Measurements from ENCODE around the gene SYNE1.

Gene SYNE1

DNA sequence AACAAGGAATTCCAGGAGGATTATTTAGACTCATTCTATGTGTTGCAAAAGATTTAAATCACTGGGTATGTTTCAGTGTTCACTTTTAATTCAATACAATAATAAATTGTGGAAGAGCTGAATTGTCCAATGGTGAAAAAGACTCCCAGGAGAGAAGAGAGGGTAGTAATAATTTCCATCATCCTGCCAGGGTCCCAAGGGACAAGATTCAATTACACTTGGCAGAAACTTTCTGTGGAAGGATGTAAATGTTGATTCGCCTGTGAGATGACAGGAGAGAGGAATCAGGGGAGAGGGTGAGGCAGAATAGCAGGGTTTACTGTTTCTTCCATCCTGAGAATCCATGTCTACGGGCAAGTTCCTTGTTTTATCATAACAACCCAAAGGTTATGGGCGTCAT, 487.0 kb downstream of the SYNE1 start:
- H3K9me3 ChIP-seq (ENCODE audit: insufficient read depth, low read length) = no peaks in the 10 kb centered on the region
- H2AFZ ChIP-seq (ENCODE audit: low read depth, low read length, severe bottlenecking) = no peak overlapping the region
- H3K9ac ChIP-seq (ENCODE audit: low read length) = no peak overlapping the region
- no peak for TF ChIP-seq EZH2phosphoT487 (conservative IDR thresholded peaks at IDR 0.05; ENCODE audit: low read length)
- TF ChIP-seq, protein P1, sequence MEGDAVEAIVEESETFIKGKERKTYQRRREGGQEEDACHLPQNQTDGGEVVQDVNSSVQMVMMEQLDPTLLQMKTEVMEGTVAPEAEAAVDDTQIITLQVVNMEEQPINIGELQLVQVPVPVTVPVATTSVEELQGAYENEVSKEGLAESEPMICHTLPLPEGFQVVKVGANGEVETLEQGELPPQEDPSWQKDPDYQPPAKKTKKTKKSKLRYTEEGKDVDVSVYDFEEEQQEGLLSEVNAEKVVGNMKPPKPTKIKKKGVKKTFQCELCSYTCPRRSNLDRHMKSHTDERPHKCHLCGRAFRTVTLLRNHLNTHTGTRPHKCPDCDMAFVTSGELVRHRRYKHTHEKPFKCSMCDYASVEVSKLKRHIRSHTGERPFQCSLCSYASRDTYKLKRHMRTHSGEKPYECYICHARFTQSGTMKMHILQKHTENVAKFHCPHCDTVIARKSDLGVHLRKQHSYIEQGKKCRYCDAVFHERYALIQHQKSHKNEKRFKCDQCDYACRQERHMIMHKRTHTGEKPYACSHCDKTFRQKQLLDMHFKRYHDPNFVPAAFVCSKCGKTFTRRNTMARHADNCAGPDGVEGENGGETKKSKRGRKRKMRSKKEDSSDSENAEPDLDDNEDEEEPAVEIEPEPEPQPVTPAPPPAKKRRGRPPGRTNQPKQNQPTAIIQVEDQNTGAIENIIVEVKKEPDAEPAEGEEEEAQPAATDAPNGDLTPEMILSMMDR (IDR thresholded peaks at IDR 0.05; ENCODE audit: insufficient read depth, low read length, poor library complexity, severe bottlenecking) = no peak
- H3K36me3 ChIP-seq (ENCODE audit: low read length) = peaks cover 64% of the 10 kb centered on the region
- H3K27me3 ChIP-seq (ENCODE audit: low read length) = no peaks in the 10 kb centered on the region
- H3F3A ChIP-seq (ENCODE audit: insufficient read depth) = no peaks in the 10 kb centered on the region; the same call in 1 of the 2 replicates
- no peak overlapping the region for H3K4me3 ChIP-seq (ENCODE audit: insufficient read depth, low read length, poor library complexity, severe bottlenecking)
- no peaks in the 10 kb centered on the region for H3K9me2 ChIP-seq (replicated peaks; ENCODE audit: insufficient read depth, low read length)
- H3K27ac ChIP-seq (ENCODE audit: low read depth, low read length) = no peak overlapping the region
- no peak overlapping the region for H3K4me2 ChIP-seq (ENCODE audit: low read depth, low read length, poor library complexity, severe bottlenecking)
- H3K79me2 ChIP-seq (ENCODE audit: insufficient read depth, low read length) = no peaks in the 10 kb centered on the region
- no peaks in the 10 kb centered on the region for H4K20me1 ChIP-seq (ENCODE audit: low read depth, low read length)

DNA sequence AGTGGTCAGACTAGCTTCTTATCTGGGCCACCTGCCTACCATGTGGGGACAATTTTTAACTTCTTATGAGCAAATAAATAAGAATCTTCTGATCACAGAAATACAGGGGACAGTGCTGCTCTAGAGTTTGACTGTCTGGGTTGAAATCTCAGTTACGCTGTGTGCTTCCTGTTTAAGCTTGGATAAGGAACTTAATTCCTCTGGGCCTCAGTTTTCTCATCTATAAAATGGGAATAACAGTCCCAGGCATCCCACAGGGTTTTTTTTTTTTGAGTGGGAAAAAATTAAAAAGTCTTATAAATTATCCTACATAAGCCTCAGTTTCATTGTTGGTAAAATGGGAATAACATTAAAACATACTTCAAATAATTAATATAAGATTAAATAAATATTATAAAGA, 488.8 kb downstream of the SYNE1 start:
- Histone ChIP-seq H3K9me3 (ENCODE audit: insufficient read depth, low read length) (no peaks in the 10 kb centered on the region), H3K9me2 (replicated peaks; ENCODE audit: insufficient read depth, low read length) (no peaks in the 10 kb centered on the region), H3K4me2 (ENCODE audit: low read depth, low read length, poor library complexity, severe bottlenecking) (no peak overlapping the region), H3F3A (ENCODE audit: insufficient read depth) (no peaks in the 10 kb centered on the region), H3K36me3 (ENCODE audit: low read length) (peaks cover 53% of the 10 kb centered on the region; the same call in 1 of the 2 replicates), H4K20me1 (ENCODE audit: low read depth, low read length) (no peaks in the 10 kb centered on the region), H2AFZ (ENCODE audit: low read depth, low read length, severe bottlenecking) (no peak overlapping the region), H3K27me3 (ENCODE audit: low read length) (no peaks in the 10 kb centered on the region), H3K27ac (ENCODE audit: low read depth, low read length) (no peak overlapping the region), H3K9ac (ENCODE audit: low read length) (no peak overlapping the region), H3K4me3 (ENCODE audit: insufficient read depth, low read length, poor library complexity, severe bottlenecking) (no peak overlapping the region), H3K79me2 (ENCODE audit: insufficient read depth, low read length) (no peaks in the 10 kb centered on the region)
- TF ChIP-seq, protein P1 (IDR thresholded peaks at IDR 0.05; ENCODE audit: insufficient read depth, low read length, poor library complexity, severe bottlenecking) = no peak
- no peak for TF ChIP-seq EZH2phosphoT487 (conservative IDR thresholded peaks at IDR 0.05; ENCODE audit: low read length)

DNA sequence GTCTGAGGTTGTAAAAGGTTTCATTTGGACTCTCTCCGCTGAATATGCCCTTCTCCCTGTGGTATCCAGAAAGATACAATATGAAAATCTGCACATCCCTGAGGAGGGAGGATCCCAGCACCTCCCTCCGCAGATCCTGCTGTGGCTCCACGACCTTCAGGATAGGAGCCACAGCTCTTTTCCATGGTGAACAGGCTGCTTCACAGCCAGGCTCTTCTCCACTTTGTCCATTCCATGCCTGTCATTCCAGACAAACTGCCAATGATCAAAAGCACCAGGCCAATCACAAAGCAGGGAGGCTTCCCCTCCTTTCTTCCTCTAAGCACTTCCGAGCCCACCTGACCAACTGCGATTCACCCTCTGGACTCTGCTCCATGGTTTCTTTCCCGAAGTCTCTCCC, 489.9 kb downstream of the SYNE1 start:
- Histone ChIP-seq H3K4me2 (ENCODE audit: low read depth, low read length, poor library complexity, severe bottlenecking) (no peak overlapping the region), H3K9ac (ENCODE audit: low read length) (no peak overlapping the region), H2AFZ (ENCODE audit: low read depth, low read length, severe bottlenecking) (no peak overlapping the region), H3K4me3 (ENCODE audit: insufficient read depth, low read length, poor library complexity, severe bottlenecking) (no peak overlapping the region), H3K36me3 (ENCODE audit: low read length) (peaks cover 50% of the 10 kb centered on the region; the same call in 1 of the 2 replicates), H3K27me3 (ENCODE audit: low read length) (no peaks in the 10 kb centered on the region), H4K20me1 (ENCODE audit: low read depth, low read length) (no peaks in the 10 kb centered on the region), H3K79me2 (ENCODE audit: insufficient read depth, low read length) (no peaks in the 10 kb centered on the region), H3F3A (ENCODE audit: insufficient read depth) (no peaks in the 10 kb centered on the region), H3K9me3 (ENCODE audit: insufficient read depth, low read length) (no peaks in the 10 kb centered on the region), H3K9me2 (replicated peaks; ENCODE audit: insufficient read depth, low read length) (no peaks in the 10 kb centered on the region), H3K27ac (ENCODE audit: low read depth, low read length) (no peak overlapping the region)
- no peak for TF ChIP-seq EZH2phosphoT487 (conservative IDR thresholded peaks at IDR 0.05; ENCODE audit: low read length)
- TF ChIP-seq, protein P1 (IDR thresholded peaks at IDR 0.05; ENCODE audit: insufficient read depth, low read length, poor library complexity, severe bottlenecking) = no peak

All from SU-DHL-6 (cell line).